ENCODE results near the gene CARM1. TPM values are rescaled to one million over a fixed set of nuclear protein-coding genes. Genes with fewer than 3 reads are reported as not detected.
A peak's percentile ranks its signal among the peaks of the same experiment; 100 is the strongest.

The CARM1 gene
- total and polyA plus RNA-seq, 2 of the 13 experiments (the other 11 are each of a cell fraction or from before 2014, with no cell fraction given): 27.6 to 55.8 TPM

DNA sequence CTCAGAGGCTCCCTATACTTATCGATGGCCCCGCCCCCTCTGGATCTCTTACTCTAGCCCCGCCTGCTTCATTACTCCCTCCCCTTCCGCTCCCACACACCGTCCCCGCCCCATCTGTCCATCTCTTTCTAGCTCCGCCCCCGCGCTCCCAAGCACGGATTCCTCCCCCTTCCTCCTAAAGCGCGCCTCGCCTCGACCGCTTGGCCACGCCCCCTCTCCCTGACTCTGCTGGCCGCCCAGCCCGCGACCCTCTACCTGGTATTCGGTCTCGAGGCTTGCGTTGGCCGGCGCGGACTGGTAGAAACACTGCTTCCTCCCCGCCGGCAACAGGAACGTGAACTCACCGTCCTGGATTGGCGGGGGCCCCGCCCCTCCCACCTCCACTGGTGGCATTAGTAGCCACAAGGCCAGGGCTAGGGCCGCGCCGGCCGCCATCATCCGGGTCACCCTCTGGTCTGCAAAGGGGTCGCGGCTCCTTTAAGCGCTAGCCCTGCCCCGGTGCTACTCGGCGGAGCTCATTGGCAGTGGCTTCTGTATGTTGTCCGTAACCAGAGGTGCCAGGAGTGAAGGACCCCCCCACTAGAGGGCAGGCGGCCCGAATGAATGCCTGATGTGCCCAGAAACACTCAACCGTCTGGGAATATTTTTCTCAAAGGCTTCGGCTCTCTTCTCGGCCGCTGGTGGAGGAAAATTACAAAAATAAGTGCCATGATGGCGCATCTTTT, 35.4 kb upstream of the CARM1 start, which contains the start of gene TMED1 (continued):
- no peak for TF ChIP-seq SCMH1 (CRISPR knock-in tag; IDR thresholded peaks at IDR 0.05; ENCODE audit: borderline replicate concordance)
- TF ChIP-seq ZNF878 (CRISPR knock-in tag; IDR thresholded peaks at IDR 0.05): no peak
- no peak for TF ChIP-seq ZNF773 (CRISPR knock-in tag; IDR thresholded peaks at IDR 0.05; ENCODE audit: borderline replicate concordance)
- TF ChIP-seq CENPX (CRISPR knock-in tag; IDR thresholded peaks at IDR 0.05): no peak
- TF ChIP-seq, protein P1, sequence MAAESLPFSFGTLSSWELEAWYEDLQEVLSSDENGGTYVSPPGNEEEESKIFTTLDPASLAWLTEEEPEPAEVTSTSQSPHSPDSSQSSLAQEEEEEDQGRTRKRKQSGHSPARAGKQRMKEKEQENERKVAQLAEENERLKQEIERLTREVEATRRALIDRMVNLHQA (CRISPR knock-in tag; IDR thresholded peaks at IDR 0.05): no peak
- no peak for TF ChIP-seq ZNF616 (CRISPR knock-in tag; IDR thresholded peaks at IDR 0.05; ENCODE audit: low read depth)
- no peak; the same call in 1 of the 2 replicates for TF ChIP-seq ZNF605 (CRISPR knock-in tag; IDR thresholded peaks at IDR 0.05)
- TF ChIP-seq ZMYM2 (CRISPR knock-in tag; IDR thresholded peaks at IDR 0.05): no peak; the same call in 1 of the 2 replicates
- peak; percentile 41; the same call in 1 of the 2 replicates for TF ChIP-seq ZNF724P (CRISPR knock-in tag; IDR thresholded peaks at IDR 0.05; ENCODE audit: borderline replicate concordance)
- TF ChIP-seq MED8 (CRISPR knock-in tag; IDR thresholded peaks at IDR 0.05; ENCODE audit: insufficient replicate concordance): no peak
- TF ChIP-seq RCOR2 (CRISPR knock-in tag; IDR thresholded peaks at IDR 0.05): no peak
- no peak for TF ChIP-seq ASH2L (IDR thresholded peaks at IDR 0.05; ENCODE audit: insufficient read length, low read depth, low read length)
- TF ChIP-seq SMC3 (IDR thresholded peaks at IDR 0.05; ENCODE audit: low read length): no peak
- TF ChIP-seq ZNF235 (CRISPR knock-in tag; IDR thresholded peaks at IDR 0.05; ENCODE audit: borderline replicate concordance): no peak; the same call in 1 of the 2 replicates
- TF ChIP-seq ZBTB21 (CRISPR knock-in tag; IDR thresholded peaks at IDR 0.05): no peak
- TF ChIP-seq ZNF382 (CRISPR knock-in tag; IDR thresholded peaks at IDR 0.05; ENCODE audit: borderline replicate concordance): no peak
- TF ChIP-seq SMAD1 (CRISPR knock-in tag; IDR thresholded peaks at IDR 0.05; ENCODE audit: borderline replicate concordance, low read depth): 0 out of 2 replicates have a peak, but pooled peaks have one; percentile 42
- no peak for TF ChIP-seq ZNF557 (CRISPR knock-in tag; IDR thresholded peaks at IDR 0.05)
- TF ChIP-seq ZNF20 (CRISPR knock-in tag; IDR thresholded peaks at IDR 0.05): no peak
- TF ChIP-seq, protein P2, sequence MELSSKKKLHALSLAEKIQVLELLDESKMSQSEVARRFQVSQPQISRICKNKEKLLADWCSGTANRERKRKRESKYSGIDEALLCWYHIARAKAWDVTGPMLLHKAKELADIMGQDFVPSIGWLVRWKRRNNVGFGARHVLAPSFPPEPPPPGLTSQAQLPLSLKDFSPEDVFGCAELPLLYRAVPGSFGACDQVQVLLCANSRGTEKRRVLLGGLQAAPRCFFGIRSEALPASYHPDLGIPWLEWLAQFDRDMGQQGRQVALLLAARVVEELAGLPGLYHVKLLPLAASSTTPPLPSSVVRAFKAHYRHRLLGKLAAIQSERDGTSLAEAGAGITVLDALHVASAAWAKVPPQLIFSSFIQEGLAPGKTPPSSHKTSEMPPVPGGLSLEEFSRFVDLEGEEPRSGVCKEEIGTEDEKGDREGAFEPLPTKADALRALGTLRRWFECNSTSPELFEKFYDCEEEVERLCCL (CRISPR knock-in tag; IDR thresholded peaks at IDR 0.05; ENCODE audit: borderline replicate concordance): no peak
- no peak for TF ChIP-seq MEF2D (CRISPR knock-in tag; IDR thresholded peaks at IDR 0.05)
- TF ChIP-seq ZNF547 (CRISPR knock-in tag; IDR thresholded peaks at IDR 0.05): no peak
- 0 out of 2 replicates have a peak, but pooled peaks have one; percentile 0 for TF ChIP-seq ZNF121 (CRISPR knock-in tag; IDR thresholded peaks at IDR 0.05)
- TF ChIP-seq HOMEZ (CRISPR knock-in tag; IDR thresholded peaks at IDR 0.05; ENCODE audit: low read depth): no peak; the same call in 1 of the 2 replicates
- TF ChIP-seq PHF5A (CRISPR knock-in tag; IDR thresholded peaks at IDR 0.05; ENCODE audit: low read depth, unreplicated experiment): peak; percentile 29
- TF ChIP-seq BCL6 (CRISPR knock-in tag; IDR thresholded peaks at IDR 0.05): no peak; the same call in 1 of the 2 replicates
- no peak for TF ChIP-seq CHCHD3 (CRISPR knock-in tag; IDR thresholded peaks at IDR 0.05)
- no peak for TF ChIP-seq SYNCRIP (IDR thresholded peaks at IDR 0.05; ENCODE audit: insufficient read depth, low read depth, low read length)
- peak; percentile 88; the same call in 1 of the 2 replicates for TF ChIP-seq ZNF501 (CRISPR knock-in tag; IDR thresholded peaks at IDR 0.05)
- no peak for TF ChIP-seq SMARCE1 (IDR thresholded peaks at IDR 0.05; ENCODE audit: borderline replicate concordance)
